Measurements from ENCODE around the gene SRC. TPM values are rescaled to one million over a fixed set of nuclear protein-coding genes. Genes with fewer than 3 reads are reported as not detected.

Gene SRC
- total RNA-seq: 10.6 and 16.3 TPM in 2 replicates

GRCh38 chr20:37345339-37346235, at the start of gene SRC:
Gene SRC (plus strand): TSS chr20:37346140. CDS start chr20:37384154, 38,014 bp downstream.

Other genes starting within 250 kb of the SRC start
- 164 and 198 TPM in 2 replicates for gene RPN2, start 166.8 kb upstream of the SRC start, total RNA-seq
- 1.0 and 1.1 TPM in 2 replicates for gene MROH8, start 166.6 kb upstream of the SRC start, total RNA-seq
- not detected in 2 replicates for gene GHRH, start 84.3 kb upstream of the SRC start, total RNA-seq
- gene MANBAL, start 56.5 kb upstream of the SRC start, total RNA-seq: 17.0 and 18.3 TPM in 2 replicates
- 0.26 and 0.47 TPM in 2 replicates for gene NNAT, start 175.1 kb downstream of the SRC start, total RNA-seq
- gene BLCAP, start 181.7 kb downstream of the SRC start, total RNA-seq: 22.7 and 33.7 TPM in 2 replicates